ENCODE measurements around the gene NNT. TPM values are rescaled to one million over a fixed set of nuclear protein-coding genes. Genes with fewer than 3 reads are reported as not detected.

Gene NNT
- total and polyA plus RNA-seq, 10 of the 15 experiments (the other 5 are each of a cell fraction or from before 2014, with no cell fraction given) = 20.8 to 73.1 (median 51.9) TPM

DNA sequence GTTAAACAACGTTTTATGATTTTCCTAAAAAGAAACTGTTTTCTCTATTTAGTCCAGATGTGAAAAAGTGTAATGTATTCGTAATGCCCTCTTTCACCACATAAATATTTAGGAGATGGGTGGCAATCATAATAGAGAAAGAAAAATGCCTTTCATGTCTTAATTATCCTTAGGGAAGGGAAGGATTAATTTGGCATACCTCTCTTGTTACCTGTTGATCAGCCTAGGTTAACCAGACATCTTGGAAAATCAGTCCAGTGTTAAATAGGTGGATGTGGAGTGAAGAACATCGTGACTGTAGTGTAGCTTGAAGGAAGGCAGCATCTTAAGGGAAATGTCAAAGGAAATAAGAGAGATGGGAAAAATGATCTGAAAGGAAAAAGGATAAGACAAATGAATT is 76.2 kb downstream of the NNT start:
- in situ Hi-C loops (cut with MboI) (no loop called here), intact Hi-C loops (cut with micrococcal nuclease; ENCODE audit: unreplicated experiment) (no loop called here)

More for the DNA sequence above, 76.2 kb downstream of the NNT start:
- Histone ChIP-seq H3K36me3 (ENCODE audit: control insufficient read depth in 2 of 2, insufficient read depth in 2 of 2, low read length in 1 of 2) (peaks cover 3 to 13% of the 10 kb centered on the region in 2 experiments), H3K9ac (ENCODE audit: control insufficient read depth, insufficient read depth, low read length) (no peak overlapping the region), H3K9me3 (replicated peaks; ENCODE audit: control insufficient read depth, insufficient read depth, low read length) (no peaks in the 10 kb centered on the region), H3K27me3 (replicated peaks in 1 of 2; ENCODE audit: control insufficient read depth in 2 of 2, insufficient read depth in 2 of 2, low read length in 1 of 2) (no peaks in the 10 kb centered on the region), H3K4me3 (no peak overlapping the region), H3K27ac (ENCODE audit: control insufficient read depth, insufficient read depth) (no peak overlapping the region), H3K4me1 (ENCODE audit: control insufficient read depth, insufficient read depth, low read length) (no peaks in the 10 kb centered on the region), H3K79me2 (ENCODE audit: control insufficient read depth, insufficient read depth, low read length) (no peaks in the 10 kb centered on the region), H2AFZ (ENCODE audit: control insufficient read depth, low read depth, low read length) (no peak overlapping the region), H4K20me1 (ENCODE audit: control insufficient read depth, insufficient read depth) (no peaks in the 10 kb centered on the region), H3K4me2 (ENCODE audit: control insufficient read depth, insufficient read depth) (no peak overlapping the region)
- WGBS (ENCODE audit: insufficient coverage, insufficient replicate concordance, low lambda C conversion rate, missing lambda C conversion rate) = 94% methylated on average over 3 of the region's 3 CpGs
- BruUV-seq (replicated peaks) = no TSS peak
- FAIRE-seq (no peak), ATAC-seq (no peak), DNase-seq (ENCODE audit: low read depth, low spot score) (no peak)
- ChIA-PET CTCF (interaction anchor here (1.1 kb wide), 1 partner anchor 28 kb away, joined by 3 read pairs; no protein-coding TSS in a partner anchor), SMC1A (ENCODE audit: uncharacterized antibody, unreplicated experiment) (no interaction called here), POLR2A (no interaction called here), RAD21 (ENCODE audit: unreplicated experiment) (no interaction called here)
- TF ChIP-seq MTA2 (IDR thresholded peaks at IDR 0.05; ENCODE audit: low read depth) (no peak), ZBED1 (IDR thresholded peaks at IDR 0.05; ENCODE audit: borderline replicate concordance) (no peak), JUNB (IDR thresholded peaks at IDR 0.05) (no peak), ZSCAN29 (IDR thresholded peaks at IDR 0.05) (no peak), FOXM1 (IDR thresholded peaks at IDR 0.05; ENCODE audit: low read depth, low read length) (no peak), RAD51 (IDR thresholded peaks at IDR 0.05) (no peak), SIX5 (IDR thresholded peaks at IDR 0.05; ENCODE audit: low read depth, low read length, severe bottlenecking) (no peak), BRCA1 (IDR thresholded peaks at IDR 0.05; ENCODE audit: low read depth, low read length) (no peak), HDGF (IDR thresholded peaks at IDR 0.05) (no peak), HCFC1 (IDR thresholded peaks at IDR 0.05; ENCODE audit: low read length) (no peak), ZZZ3 (IDR thresholded peaks at IDR 0.05; ENCODE audit: control insufficient read depth, insufficient read length, low read depth) (no peak), ESRRA (IDR thresholded peaks at IDR 0.05; ENCODE audit: low read length) (no peak), MTA3 (IDR thresholded peaks at IDR 0.05; ENCODE audit: borderline replicate concordance, low read length) (no peak), EZH2 (IDR thresholded peaks at IDR 0.05; ENCODE audit: borderline replicate concordance, control insufficient read depth, low read depth, low read length) (no peak), SPI1 (IDR thresholded peaks at IDR 0.05; ENCODE audit: borderline replicate concordance, insufficient read depth, low read depth, low read length) (no peak)
- TF ChIP-seq, protein P1, sequence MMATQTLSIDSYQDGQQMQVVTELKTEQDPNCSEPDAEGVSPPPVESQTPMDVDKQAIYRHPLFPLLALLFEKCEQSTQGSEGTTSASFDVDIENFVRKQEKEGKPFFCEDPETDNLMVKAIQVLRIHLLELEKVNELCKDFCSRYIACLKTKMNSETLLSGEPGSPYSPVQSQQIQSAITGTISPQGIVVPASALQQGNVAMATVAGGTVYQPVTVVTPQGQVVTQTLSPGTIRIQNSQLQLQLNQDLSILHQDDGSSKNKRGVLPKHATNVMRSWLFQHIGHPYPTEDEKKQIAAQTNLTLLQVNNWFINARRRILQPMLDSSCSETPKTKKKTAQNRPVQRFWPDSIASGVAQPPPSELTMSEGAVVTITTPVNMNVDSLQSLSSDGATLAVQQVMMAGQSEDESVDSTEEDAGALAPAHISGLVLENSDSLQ (IDR thresholded peaks at IDR 0.05) = no peak

Measured in GM12878 (cell line).